Glutamatergic neuron (in vitro differentiated cells): Measurements from ENCODE around the gene RPS6KA2. TPM values are rescaled to one million over a fixed set of nuclear protein-coding genes. Genes with fewer than 3 reads are reported as not detected.
A peak's percentile ranks its signal among the peaks of the same experiment; 100 is the strongest.

Experiments
- DNase-seq: peaks from one replicate; pipeline ENCODE4 v3.0.0; 2022
- H3K27ac Mint-ChIP-seq: one replicate; pipeline ENCODE4 v1.8.0; 2020; ENCODE audit warnings: mild to moderate bottlenecking, mixed read lengths, inconsistent platforms; ENCODE audit not compliant: unreplicated experiment
- H3K27me3 Mint-ChIP-seq: one replicate; pipeline ENCODE4 v1.8.0; 2020; ENCODE audit warnings: mild to moderate bottlenecking, moderate library complexity, mixed read lengths, inconsistent platforms; ENCODE audit not compliant: unreplicated experiment
- H3K36me3 Mint-ChIP-seq: one replicate; pipeline ENCODE4 v1.8.0; 2020; ENCODE audit warnings: mild to moderate bottlenecking, mixed read lengths, inconsistent platforms; ENCODE audit not compliant: unreplicated experiment
- H3K4me1 Mint-ChIP-seq: one replicate; pipeline ENCODE4 v1.8.0; 2020; ENCODE audit warnings: mild to moderate bottlenecking, low read depth, mixed read lengths, inconsistent platforms; ENCODE audit not compliant: unreplicated experiment
- H3K4me3 Mint-ChIP-seq: one replicate; pipeline ENCODE4 v1.8.0; 2020; ENCODE audit warnings: mild to moderate bottlenecking, mixed read lengths, inconsistent platforms; ENCODE audit not compliant: unreplicated experiment
- H3K9me3 Mint-ChIP-seq: one replicate; pipeline ENCODE4 v1.8.0; 2020; ENCODE audit warnings: mild to moderate bottlenecking, moderate library complexity, mixed read lengths, inconsistent platforms; ENCODE audit not compliant: unreplicated experiment
- CTCF ChIP-seq: fragments of 200-600 bp; sonication (generic); IDR thresholded peaks from one replicate; pipeline ENCODE4 v1.5.0; 2021; ENCODE audit not compliant: partially characterized antibody, unreplicated experiment
- total RNA-seq: library from RNA; stranded (reverse); fragmentation: NEBNext Ultra II Directional; extraction: Animal tissue kit (Norgen Biotek cat#: 25700); gene quantifications from one replicate; pipeline ENCODE4 v1.2.1, GENCODE V29; 2021; ENCODE audit not compliant: unreplicated experiment

The RPS6KA2 gene
- total RNA-seq, 1 donor from 2014 or later: 109 TPM

DNA sequence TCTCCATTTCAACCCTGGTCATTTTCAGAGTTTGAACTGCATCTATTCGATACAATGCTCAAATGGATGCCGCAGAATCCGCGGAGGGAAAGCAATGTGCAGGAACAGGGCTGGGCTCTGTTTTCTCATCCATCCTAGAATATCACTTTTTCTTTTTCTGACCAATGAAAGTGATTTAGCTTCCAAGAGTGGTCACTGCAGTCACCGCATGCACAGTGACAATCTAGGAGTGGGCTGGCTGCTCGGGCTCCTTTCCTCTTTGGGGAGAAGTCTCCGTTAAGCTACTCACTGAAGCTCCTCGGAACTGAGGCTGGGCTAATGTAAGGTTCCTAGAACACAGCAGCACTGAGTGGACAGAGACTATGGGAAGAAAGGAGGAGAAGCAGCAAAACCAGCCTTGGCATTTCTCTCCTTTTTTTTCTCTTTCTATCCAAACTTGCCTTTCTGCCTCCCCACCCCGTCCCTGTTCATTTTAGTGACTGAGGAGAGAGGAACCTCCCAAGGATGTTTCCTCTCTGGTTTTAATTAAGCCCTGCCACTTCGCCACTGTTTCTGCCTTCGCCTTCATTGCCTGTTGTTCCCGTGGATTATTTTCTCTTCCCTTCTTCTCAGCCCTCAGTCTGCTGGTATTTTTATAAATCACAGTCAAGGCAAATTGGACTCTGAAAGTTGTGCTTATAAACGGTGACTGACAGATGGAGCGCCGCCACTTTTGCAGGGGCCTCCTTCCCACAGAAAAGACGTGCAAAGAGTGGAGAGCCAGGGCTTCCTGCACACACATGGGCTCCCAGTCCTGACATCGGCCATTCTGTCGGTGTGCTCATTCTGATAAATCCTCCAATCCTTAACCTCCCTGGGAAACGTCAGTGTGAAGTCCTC lies 81.7 kb downstream of the RPS6KA2 start:
- Mint-ChIP-seq H3K27ac (peak overlapping the region; percentile 5), H3K9me3 (peaks cover 6% of the 10 kb centered on the region), H3K4me3 (no peak overlapping the region), H3K27me3 (peaks cover 7% of the 10 kb centered on the region), H3K36me3 (no peaks in the 10 kb centered on the region), H3K4me1 (peaks cover 42% of the 10 kb centered on the region)
- DNase-seq: no peak
- TF ChIP-seq CTCF: no peak

DNA sequence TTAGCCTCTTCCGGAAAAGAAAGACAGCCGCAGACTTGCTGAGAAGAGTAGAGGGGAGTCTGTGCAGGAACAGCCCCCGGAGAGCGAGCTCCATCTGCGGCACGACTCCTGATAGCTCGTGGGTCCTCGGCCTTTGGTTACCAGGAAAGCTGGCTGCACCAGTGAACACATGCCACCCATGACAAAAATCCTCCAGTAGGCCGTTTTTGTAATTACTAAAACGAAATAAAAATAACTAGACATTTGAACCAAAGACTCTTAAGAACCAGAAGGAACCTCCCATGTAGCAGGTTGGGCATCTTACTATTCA lies 82.8 kb downstream of the RPS6KA2 start:
- Mint-ChIP-seq H3K9me3 (peaks cover 6% of the 10 kb centered on the region), H3K36me3 (no peaks in the 10 kb centered on the region), H3K4me3 (peak overlapping the region; percentile 34), H3K27ac (peak overlapping the region; percentile 73), H3K4me1 (peaks cover 51% of the 10 kb centered on the region), H3K27me3 (peaks cover 7% of the 10 kb centered on the region)
- DNase-seq: peak; percentile 32
- no peak for TF ChIP-seq CTCF

DNA sequence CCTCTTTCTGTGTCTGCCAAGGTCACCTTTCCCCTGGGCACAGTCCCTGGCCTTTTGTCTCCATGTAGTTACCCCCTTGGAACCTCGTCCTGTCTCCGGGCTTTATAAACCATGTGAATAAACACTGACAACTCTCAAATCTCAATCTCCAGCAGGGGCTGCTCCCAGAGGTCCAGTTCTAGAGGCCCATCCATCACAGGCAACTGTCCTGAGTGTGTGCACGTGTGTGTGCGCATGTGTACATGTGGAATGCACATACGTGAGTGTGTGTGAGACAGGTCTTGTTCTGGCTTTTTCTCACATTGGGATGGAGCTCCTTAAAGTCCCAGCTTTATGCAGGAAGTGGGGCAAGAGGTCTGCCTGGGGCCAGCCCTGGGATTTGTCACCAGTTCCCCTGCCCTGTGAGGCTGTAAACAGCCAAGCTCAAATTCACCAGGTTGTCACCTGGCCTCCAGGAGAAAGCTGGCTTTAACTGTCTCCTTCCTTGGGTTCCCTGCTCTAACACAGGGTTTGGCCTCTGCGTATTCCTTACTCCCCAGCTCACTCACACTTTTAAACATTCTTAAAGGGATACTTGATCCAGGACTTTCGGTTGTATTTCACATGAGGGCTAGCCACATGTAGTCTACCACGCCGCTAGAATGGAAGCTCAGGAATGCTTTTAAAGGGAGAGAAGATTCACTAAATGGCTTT lies 83.3 kb downstream of the RPS6KA2 start:
- Mint-ChIP-seq H3K36me3 (no peaks in the 10 kb centered on the region), H3K27me3 (peaks cover 7% of the 10 kb centered on the region), H3K27ac (peak overlapping the region; percentile 73), H3K4me3 (no peak overlapping the region), H3K4me1 (peaks cover 52% of the 10 kb centered on the region), H3K9me3 (peaks cover 6% of the 10 kb centered on the region)
- no peak for DNase-seq
- TF ChIP-seq CTCF: no peak

DNA sequence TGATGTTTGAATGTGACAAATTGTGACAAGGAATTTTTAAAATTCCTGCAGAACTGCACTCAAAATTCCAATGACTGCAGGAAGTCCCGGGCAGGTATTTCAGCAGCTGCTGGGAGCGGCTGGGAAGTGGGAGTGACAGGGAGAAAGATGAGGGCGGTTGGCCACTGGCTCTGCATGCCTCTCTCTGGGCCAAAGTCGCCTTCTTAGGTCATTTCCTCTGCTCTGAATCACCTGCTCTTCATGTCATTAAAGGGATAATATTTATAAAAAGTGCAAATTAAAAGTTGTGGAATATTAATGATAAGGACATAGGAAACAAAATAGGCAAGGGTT lies 84.5 kb downstream of the RPS6KA2 start:
- DNase-seq: no peak
- H3K36me3 Mint-ChIP-seq: no peaks in the 10 kb centered on the region
- TF ChIP-seq CTCF: no peak
- no peak overlapping the region for H3K4me3 Mint-ChIP-seq
- H3K4me1 Mint-ChIP-seq: peaks cover 52% of the 10 kb centered on the region
- H3K9me3 Mint-ChIP-seq: peaks cover 4% of the 10 kb centered on the region
- no peak overlapping the region for H3K27ac Mint-ChIP-seq
- H3K27me3 Mint-ChIP-seq: peaks cover 7% of the 10 kb centered on the region

GRCh38 chr6:166541876-166542579 lies 85.0 kb downstream of the RPS6KA2 start:
- no peaks in the 10 kb centered on the region for H3K36me3 Mint-ChIP-seq
- H3K9me3 Mint-ChIP-seq: peaks cover 1% of the 10 kb centered on the region
- DNase-seq: no peak
- H3K4me3 Mint-ChIP-seq: no peak overlapping the region
- H3K27me3 Mint-ChIP-seq: peaks cover 7% of the 10 kb centered on the region
- H3K4me1 Mint-ChIP-seq: peaks cover 48% of the 10 kb centered on the region
- no peak for TF ChIP-seq CTCF
- H3K27ac Mint-ChIP-seq: peak overlapping the region; percentile 88
